OCI-M2 (cell line): ENCODE measurements around the gene SATB2.

Experiments
- DNase-seq: peaks from one replicate; lab custom pipeline; 2025; ENCODE audit not compliant: unreplicated experiment; lab: John Stamatoyannopoulos, UW

Gene SATB2

DNA sequence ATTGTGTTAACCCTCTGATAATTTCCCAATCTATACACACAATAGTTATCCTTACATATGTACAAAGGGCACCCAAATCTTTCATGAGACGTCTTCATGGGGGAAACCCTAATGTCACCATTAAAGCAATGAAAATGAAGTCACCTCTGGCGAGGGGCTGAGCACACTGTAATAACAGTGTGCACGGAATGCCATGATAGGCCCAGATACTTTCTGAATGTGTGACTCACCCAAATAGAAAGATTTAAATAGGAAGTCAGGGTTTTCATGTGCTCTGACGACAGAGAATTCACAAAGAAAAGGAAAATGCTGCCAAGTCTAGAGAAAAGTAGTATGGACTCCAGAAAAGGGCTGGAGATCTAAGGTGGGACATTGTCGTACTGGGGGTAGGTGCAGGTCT is 128.3 kb downstream of the SATB2 start:
- no peak for DNase-seq

DNA sequence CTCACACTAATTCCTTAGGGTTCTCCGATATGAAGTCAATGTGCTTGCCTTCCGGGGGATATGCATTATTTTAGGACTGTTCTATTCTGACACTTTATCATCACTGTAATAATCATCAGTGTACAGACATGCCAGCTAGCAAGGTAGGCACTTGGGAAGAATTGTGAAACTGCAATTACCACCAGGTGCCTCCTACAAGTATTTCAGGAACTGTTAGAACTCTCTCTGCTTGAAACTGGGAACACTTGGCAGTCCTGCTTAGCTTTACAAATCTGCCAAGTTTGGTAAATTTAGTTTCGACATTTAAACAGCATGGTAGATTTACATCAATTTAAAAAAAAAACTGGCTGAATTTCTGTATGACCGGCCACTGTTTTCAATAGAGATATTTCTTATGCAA is 128.7 kb downstream of the SATB2 start:
- no peak for DNase-seq

DNA sequence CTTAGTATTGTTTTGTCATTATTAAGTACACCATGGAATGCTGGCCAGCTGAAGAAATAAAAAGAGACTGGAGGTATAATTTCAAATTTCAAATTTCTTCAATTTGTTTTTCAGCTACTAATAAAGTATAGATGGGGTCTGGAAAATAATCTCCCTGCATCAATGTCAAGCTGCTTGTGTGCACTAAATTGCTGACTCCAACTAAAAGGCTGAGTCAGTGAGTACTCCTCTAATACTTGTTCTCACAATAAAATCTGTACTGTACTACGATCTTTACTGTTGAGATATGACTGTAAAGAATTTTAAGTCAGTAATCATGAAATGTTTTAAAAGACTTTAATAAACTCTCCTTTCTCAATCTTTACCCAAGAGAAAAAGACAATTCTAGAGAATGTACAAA is 131.9 kb downstream of the SATB2 start:
- no peak for DNase-seq

DNA sequence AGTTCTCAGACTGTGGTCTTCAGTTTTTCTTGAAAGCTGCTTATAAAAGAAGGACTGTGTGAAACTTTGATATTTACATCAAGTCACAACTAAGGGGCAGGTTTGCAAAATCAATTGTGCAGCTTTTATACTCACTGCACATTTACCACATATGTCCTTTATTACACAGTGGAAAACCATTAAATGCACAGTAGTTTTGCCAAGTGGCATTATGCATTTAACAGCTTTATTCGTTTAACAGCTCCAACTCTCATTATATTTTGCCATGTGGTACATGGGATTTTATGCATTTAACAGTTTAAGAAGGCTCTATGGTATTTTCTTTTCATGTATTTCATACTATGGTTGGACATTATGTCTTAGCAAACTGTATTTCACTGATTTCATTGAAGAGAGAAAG is 135.6 kb downstream of the SATB2 start:
- no peak for DNase-seq

DNA sequence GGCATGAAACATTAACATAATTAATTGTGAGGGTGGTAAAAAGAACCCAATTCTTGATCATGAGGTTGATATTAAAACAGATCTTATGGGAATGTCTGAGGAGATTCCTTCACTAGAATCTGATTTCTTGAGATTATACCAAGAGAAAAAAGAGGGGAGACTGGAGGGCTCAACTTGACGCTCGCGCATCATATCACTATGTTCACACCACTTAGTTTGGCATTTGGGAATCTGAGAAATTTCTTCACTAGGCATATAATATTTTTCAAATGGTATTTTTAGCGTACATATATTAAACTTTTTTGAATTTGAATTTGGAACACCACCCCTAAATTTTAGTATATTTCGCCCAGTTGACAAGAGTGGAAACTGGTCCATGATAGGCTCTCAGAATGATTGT is 140.1 kb downstream of the SATB2 start:
- no peak for DNase-seq

DNA sequence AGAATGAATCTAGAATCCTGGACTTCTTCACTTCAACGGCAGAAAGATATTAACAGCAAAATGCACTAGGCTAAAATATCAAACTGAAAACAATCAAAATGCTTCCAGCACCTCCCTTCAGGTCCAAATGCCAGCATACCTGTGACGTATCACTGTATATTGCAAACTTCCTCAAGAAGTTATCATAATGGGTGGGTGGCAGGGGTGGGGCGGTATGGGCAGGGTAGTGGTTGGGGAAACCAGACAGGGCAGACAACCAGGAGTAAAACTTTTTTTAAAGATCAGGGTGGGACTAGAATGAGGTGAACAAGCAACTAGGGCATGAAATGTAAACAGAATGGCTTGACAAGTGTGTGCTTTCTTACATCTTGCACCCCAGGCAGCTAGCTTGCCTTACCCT is 140.9 kb downstream of the SATB2 start:
- DNase-seq: no peak

DNA sequence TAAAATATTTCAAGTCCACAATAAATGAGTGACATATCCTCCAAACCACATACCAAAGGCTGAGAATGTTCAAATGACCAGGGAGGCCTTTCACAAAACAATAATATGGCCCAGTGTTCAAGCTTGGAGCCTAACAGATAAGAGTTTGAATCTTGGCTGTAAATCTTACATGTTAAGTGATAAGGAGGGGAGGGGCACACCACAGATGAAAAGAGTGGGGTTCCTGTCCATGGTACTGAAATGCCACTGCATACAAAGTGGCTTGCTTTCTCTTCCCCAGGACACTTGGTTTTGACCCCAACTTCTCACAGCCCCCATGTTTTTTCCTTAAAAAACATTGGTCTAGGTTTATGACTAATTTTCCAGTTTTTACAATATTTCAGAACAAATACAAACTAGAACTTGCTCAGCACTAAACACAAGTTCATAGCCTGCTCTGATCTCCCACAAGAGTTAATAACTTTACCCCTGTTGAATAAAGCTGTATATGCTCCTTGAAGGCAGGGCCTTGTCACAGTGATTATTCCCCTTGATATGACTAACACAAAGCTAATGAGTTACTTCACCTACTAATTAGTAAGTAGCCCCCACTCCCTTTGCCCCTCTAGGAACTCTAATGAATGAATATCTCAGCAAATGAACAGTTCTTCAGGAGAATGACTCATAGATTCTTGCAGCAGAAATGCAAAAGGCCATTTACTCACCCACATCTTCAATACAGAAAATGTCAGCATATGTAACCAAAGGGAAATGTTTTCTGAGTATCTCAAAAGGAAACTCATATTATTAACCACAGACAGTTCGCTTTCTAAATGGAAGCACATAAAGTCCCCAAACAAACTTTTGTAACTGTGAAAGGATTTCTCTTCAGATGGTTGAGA is 142.2 kb downstream of the SATB2 start:
- DNase-seq: peak; percentile 9

DNA sequence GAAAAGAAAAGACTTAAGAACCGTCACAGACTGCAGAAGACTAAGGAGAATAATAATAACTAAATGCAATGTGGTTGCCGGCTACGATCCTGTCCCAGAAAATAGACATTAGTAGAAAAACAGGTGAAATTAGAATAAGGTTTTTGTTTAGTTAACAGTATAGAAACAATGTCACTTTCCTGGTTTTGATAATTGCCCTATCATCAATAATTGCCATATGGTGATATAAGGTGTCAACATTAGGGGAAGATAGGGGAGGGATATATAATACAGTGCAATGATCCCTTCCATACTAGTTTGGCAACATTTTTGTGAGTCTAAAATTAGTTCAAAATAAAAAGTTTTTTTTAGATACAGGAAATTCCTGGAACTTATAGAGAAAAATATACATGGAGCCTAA is 144.8 kb downstream of the SATB2 start:
- DNase-seq: no peak

DNA sequence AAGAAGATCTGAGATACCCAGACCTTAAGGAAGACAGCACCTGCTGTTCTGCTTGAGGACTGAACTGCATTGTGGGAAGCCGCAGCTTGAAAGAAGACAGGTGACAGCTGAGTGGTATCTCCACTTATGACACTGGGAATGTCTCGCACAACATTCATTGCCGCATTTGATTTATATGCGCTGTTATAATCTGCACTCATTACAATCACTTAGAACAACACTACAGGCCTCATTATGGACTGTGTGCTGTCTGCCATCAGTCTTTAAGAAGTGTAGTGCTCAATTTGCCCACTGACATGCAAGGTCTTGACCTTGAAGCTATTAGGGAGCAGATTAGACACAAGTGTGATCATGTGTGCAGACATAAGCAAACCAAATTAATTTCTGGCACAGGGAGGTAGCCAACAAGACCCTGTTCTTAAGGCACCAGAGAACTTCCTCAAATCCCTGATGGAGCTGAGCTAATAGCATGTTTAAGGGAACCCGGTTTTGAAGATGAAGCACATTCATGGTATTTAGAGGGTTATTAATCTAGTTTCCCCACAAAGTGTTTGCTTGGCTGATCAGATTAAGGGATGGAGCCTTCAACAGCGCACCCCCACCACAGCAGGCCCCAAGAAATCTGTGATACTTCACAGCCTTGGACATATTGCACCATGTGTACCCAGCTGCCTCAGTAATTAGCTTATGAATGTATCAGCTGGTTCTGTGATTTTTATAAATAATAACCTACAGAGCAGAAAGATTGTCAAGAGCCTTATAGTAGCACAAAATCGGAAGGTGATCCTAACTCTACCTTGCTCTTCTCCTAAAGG is 146.8 kb downstream of the SATB2 start:
- DNase-seq: no peak

DNA sequence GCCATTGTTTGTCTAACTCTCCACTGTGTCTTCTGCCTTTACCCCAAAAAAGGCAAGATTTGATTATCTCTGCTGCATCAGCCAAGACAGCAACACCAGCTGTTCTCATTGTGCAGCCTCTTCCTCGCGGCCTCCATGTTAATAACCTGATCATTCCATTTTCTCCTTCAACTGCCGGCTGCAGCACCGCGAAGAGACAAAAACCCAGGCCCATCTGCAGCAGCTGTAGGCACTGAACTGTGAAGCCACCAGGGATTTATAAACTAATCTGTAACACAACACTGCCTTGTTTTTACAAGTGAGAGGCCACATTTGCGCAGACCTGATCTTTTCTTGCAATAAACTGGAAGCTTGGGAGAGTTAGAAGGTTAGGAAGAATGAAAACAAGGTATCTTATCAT is 147.8 kb downstream of the SATB2 start:
- DNase-seq: no peak

DNA sequence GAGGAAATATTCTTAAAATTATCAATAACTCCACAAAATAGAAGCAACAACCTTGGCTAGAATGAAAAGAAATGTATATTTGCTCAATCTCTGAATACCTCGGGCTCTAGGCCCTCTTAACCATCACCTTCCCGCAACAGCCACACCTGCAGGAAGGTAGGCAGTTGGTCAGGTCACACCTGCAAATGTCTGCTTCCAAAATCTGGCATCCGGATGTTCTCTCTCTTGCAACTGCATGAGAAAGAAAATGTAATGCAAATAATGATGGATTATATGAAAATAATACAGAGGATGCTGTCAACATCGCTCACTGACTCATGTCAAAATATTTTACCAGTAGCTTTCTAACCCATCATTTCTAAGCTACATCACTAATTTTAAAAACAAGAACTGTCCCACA is 148.3 kb downstream of the SATB2 start:
- no peak for DNase-seq

DNA sequence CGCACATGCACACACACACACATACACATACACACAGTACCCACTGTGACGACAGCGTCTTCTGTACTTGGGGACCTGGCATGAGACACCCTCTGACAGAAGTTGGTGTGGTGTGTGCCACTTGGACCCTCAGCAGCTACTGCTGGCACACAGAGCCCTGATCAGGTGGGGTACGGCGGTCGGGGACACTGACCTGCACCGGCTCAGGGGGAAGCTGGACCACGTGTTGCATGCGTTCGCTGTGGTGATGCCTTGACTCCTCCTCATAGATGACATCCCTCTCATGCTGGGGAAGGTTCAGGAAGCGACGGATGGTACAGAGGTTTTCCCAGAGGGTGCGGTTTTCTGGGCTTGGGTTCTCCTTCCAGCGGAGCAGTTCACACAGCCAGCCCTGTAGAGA is 149.2 kb downstream of the SATB2 start:
- DNase-seq: no peak

DNA sequence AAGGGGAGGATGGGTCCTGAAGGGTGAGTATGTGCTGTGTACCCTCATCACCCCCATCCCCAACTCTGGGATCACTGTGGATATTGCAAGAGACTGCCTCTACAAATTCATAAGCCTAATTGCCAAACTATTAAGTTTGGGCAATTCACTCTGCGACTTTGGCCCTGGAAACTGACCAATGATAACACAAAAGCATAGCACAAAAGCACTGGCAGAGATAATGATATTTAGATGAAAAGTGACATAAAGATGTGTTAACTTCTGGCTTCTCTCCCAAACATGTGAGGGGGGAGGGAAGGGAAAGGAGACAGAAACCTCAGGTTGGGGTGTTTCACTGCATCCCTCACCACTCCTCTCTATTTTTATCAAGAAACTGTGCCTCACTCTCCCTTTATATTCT is 150.3 kb downstream of the SATB2 start:
- DNase-seq: no peak

DNA sequence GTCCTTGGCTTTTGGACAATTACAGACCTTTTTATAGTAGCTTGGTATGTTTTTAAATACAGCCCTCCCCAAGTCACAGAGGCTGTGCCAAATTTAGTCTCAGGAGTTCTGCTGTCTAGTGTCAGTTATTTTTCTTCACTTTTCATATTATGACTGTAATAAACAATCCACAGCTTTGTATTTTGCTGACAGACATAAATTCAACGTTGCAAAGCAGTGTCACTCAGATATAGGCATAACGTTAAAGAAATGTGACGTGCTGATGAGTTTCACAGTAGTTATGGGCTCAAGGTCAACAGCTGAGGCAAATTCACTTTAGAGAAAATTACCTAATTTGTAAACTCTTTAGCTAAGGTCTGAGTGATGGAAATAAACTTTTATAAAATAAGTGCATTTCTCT is 151.6 kb downstream of the SATB2 start:
- no peak for DNase-seq

DNA sequence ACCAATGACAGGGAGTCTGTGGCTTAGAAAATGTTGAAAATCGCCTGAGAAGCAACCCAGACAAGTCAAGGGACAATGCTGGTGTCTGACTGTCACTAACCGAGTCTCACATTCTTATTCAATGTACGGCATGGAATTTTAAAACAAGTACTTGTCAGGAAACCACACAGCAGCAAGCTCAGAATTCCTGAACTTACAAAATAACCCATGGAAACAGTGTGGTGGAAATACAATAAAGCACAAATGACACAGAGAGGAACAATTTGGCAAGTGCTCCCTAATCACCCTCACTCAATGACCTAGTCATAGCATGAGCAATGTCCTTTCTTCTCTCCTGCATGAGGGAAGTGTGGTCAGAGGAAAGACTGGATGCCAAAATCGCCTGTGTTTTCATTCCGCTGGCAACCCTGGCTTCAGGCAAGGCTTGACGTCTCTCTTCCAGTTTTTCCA is 154.0 kb downstream of the SATB2 start:
- no peak for DNase-seq

DNA sequence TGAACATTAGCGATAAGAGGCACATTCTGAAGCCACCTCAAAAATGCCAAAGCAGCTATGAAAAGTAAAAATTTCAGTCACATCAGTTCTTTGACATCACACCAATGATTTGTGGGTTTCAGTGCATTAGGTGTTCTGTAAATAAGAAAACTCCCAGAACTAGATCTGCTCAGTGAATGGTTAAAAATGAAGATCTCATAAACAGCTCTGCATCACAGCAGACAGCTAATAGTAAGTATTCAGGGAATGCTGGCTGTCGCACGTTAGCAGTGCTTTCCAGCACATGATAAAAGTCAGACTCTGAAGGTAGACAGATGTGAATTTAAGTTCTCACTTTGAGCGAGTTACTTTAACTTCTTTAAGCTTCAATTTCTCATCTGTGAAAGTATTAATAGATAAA is 154.9 kb downstream of the SATB2 start:
- no peak for DNase-seq

DNA sequence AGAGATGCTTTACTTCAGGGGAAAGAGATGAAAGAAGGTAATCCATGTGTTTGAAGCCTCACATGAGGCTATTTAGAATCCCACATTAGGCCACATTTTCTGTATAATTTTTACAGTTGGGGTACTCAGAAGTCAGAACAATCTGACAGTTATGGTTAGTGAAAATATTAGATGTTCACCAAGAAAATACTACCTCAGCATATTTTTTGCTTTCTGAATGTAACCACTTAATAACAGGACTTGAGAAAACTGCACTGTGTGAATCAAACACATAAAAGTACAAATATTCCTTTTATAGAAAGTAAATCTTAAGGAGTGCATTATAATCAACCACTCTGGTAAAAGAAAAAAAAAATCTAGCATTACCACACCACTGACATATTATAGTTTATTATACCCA is 169.3 kb downstream of the SATB2 start:
- DNase-seq: no peak

DNA sequence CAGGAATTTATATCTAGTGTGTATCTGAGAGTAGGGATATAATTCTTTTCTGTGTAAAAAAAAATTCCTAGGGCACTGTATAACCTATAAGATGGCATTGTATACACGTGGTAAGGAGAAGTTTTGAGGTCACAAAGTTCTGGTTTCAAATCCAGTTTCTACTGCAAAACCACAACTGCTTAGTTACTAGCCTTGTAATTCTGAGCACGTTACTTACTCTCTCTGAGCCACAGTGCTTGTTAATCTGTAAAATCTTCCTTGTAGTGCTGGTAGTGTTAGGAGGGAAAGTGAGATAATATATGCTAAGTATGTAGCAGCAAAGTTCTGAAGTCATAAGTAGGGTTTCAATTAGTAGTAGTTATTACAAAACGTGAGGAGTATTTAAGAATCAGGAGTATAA is 175.4 kb downstream of the SATB2 start:
- no peak for DNase-seq

DNA sequence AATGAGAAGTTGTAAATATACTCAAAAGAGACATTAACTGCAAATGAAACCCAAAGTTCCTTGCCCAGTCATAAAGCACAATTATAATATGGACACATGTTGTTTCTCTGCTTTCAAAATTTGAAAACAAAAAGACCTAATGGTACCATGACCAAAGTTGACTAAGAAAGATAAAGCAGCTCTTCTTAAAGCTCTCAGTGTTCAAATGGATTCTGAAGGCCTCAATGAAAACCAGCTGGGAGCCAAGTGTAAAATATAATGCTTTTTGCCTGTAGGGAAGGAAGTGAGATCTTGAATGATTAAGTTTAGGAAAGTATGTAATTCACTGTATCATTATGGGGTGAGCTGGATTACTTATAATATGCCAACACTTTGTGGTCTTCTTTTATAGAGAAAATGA is 178.6 kb downstream of the SATB2 start:
- DNase-seq: no peak

DNA sequence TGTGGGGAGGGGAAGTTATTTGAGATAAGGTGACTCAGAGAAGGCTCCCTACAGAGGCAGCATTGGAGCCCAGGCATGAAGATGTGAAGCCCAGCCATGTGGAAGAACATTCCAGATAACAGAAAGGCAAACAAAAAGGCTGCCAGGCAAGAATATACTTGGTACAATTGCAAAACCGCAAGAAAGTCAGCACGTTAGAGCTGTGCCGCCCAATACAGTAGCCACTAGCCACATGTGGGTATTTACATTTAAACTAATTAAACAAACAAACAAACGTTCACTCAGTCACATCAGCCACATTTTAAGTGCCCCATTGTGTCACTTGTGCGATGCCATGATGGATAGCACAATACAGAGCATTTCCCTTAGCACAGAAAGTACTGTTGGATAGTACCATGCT is 179.6 kb downstream of the SATB2 start:
- DNase-seq: no peak

DNA sequence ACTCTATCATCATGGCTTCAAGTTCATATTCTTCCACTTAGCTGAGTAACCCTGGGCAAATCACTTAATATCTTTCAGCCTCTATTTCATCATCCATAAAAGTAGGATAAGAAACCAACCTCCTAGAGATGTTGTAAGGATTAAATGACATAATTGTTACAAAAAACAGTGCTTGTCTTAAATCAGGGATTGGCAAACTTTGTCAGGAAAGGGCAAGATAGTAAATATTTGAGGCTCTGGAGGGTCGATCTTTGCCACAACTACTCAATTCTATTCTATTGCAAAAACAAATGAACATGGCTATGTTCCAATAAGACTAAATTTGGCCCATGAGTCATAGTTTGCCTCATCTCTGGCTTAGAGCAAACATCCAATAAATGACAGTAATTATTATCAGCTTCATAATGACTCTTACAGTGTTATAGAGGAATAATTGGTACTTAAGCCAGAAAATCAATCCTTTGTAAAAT is 184.7 kb downstream of the SATB2 start:
- DNase-seq: no peak

DNA sequence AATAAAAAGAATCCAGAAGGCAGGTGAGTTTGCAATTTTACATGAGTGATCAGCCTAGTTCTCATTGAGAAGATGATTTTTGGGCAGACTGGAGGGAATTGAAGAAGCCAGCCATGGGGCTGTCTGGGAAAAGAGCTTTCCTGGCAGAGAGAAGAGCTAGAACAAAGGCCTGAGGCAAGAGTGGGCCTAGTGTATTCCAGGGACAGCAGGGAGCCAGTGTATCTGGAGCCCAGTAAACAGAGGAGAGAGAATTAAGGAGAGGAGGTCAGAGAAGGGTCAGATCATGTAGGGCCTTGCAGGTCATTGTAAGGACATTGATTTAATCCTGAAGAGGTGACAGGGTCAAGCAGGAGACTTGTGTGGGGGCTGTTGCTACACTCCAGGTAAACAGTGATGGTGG is 195.8 kb downstream of the SATB2 start:
- no peak for DNase-seq
